Left renal cortex interstitium (tissue), 4 donors: ENCODE measurements around the gene FOXL1. TPM values are rescaled to one million over a fixed set of nuclear protein-coding genes. Genes with fewer than 3 reads are reported as not detected.

Experiments
- DNase-seq, 4 donors: peaks; one replicate each; pipeline ENCODE4 v3.0.0-alpha.2; 2013; ENCODE audit warnings: low read depth in 4 of 4, low spot score in 2 of 4, missing footprints in 1 of 4
- polyA plus RNA-seq, 4 donors: library from polyadenylated mRNA; unstranded; fragments of 120-200 nt; gene quantifications; one replicate each; pipeline ENCODE4 v1.2.1, GENCODE V29; 2013; ENCODE audit not compliant: insufficient read length in 4 of 4

The FOXL1 gene
- polyA plus RNA-seq, 4 donors, result 13.5 to 24.2 (median 19.0) TPM

- DNase-seq, result no peak
Measured at GRCh38 chr16:86598607-86599565, 20.5 kb downstream of the FOXL1 start.

GRCh38 chr16:86601356-86601755 lies 23.0 kb downstream of the FOXL1 start:
- DNase-seq, result no peak

- DNase-seq, result no peak
Measured at GRCh38 chr16:86602521-86602920, 24.2 kb downstream of the FOXL1 start.

GRCh38 chr16:86604436-86605193 lies 26.3 kb downstream of the FOXL1 start:
- DNase-seq, result no peak

DNA sequence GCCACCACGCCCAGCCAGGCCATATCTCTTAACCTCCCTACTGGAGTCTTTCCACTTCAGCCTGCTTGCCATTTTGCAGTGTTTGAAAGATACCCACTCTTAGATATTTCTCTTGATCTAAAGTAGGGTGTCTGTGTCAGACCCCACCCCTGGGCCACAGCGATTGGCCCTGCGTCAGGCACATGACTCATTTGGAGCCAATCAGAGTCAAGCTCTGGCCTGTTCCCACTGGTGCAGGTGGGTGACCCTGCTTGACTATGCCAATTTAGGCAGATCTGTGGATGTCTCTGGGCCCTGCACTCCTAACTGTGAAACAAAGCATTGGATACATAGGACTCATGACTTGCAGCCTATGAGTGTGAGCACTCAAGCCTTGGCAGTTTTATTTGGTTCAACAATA lies 27.6 kb downstream of the FOXL1 start:
- no peak for DNase-seq

DNA sequence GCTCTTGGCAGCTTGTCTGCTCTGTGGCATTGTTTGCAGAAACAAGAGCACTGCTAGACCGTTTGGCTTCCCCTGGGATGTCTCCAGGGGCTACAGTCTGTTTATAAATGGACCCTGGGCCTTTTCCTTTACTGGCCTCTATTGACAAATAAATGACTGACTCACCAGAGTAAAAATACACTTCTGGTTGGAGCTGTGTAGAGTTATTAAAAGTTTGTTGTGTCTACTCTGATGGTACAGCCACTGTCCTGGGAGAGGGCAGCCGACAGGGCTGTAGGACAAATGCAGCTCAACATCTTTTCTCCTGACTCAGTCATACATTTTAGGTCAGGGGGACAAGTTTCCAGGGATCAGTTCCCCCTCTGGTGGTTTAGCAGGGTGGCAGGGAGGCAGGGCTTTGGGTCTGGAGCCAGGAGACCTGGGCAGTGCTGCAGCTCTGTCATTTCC lies 30.0 kb downstream of the FOXL1 start:
- no peak for DNase-seq

GRCh38 chr16:86609115-86609514 lies 30.8 kb downstream of the FOXL1 start:
- no peak for DNase-seq

- DNase-seq, result no peak
Measured at GRCh38 chr16:86609661-86610060, 31.3 kb downstream of the FOXL1 start.

DNA sequence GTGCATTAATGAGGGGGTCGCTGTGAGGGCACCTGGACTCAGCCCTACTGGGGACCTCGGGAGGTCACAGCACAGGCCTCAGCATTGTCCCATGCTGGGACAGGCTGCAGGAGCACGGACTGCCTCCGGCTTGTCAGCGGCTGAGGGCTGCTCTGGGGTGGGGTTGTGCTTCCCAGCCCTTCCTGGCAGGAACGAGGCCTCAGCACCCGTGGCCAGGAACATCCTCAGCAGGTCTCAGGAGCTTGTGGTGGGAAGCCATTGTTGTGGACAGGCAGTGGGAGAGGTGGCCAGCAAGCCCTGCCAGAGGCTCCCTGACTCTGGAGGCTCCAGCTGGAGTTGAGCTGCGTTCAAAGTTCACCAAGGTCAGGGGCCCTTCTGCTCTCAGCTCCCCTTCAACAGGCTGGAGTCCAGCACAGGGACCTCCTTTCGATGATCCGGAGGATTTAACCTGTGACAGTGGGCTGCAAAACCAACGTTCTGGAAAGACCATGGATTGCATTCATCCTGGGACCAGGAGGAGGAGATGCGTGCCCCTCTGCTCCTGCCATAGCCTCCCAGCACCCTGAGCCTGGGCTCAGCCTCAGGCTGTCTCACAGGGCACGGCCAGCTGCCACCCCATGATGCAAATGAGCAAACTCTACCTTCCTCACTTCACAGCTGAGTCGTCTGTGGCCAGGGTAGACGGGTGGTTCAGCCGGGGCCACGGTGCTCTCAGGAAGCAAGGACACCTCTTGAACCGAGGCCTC lies 32.6 kb downstream of the FOXL1 start:
- DNase-seq, result no peak

DNA sequence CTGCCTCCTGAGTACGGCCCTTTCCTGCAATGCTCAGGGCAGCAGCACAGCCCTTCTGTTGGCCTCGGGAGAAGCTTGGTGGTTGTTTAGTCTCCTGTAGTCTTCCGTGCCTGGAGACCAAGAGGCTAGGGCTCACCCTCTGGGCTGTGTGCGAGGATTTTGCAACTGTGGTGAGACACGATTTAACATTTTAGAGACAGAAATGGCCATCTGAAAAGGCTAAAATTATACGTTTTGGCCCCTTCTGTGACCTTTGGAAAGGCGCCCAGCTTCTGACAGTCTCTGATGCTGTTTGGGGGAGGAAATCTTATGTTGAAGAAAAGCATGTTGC lies 33.1 kb downstream of the FOXL1 start:
- DNase-seq, result peak in 3 of 4 donors; percentile 66 to 75 (median 71)

DNA sequence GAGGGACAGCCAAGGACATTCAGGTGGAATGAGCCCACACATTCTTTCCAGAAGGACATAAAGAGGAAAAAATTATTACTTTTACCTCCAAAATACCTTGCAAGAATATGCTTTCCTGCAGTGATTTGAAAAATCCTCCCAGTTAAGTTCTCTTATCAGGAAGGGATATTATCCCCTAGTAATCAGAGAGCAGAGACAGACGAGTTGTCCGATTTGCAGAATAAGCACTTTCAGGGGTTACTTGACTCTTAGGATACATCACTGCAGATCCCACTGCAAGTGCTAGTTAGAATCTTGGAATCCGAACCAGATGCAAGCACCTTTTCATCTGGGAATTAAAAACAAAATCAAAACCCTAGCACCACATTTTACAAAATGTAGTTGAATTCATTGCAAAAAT lies 33.6 kb downstream of the FOXL1 start:
- DNase-seq, result no peak

- no peak for DNase-seq
Measured at GRCh38 chr16:86614699-86615098, 36.4 kb downstream of the FOXL1 start.

GRCh38 chr16:86616906-86617305 lies 38.6 kb downstream of the FOXL1 start:
- DNase-seq, result no peak

GRCh38 chr16:86618431-86619238 lies 40.3 kb downstream of the FOXL1 start:
- no peak for DNase-seq

DNA sequence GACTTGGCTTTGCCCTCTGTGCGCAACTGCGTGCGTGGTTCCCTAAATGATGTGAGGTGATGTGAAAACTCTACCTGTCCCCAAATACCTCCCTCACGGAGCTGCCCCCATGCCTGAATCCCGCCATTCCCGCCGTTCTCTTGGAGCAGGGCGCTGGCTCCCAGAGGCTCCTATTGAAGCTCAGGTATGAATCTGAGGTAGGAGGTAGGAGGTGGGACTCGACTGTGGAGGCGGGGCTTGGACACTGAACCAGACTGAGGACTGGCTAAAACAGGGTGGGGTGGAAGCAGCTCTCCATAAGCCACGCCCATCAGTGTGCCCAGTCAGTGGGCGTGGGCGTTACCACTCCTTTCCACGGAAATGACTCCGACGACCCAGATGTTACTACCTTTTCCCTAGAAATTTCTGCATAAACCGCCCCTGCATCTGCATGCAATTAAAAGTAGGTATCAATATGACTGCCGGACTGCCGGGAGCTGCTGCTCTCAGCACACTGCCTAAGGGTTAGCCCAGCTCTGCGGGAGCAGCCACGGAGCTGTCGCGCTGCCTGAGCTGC lies 41.0 kb downstream of the FOXL1 start:
- no peak for DNase-seq

- no peak for DNase-seq
Measured at GRCh38 chr16:86620184-86620583, 41.8 kb downstream of the FOXL1 start.

GRCh38 chr16:86621966-86622365 lies 43.6 kb downstream of the FOXL1 start:
- no peak for DNase-seq

DNA sequence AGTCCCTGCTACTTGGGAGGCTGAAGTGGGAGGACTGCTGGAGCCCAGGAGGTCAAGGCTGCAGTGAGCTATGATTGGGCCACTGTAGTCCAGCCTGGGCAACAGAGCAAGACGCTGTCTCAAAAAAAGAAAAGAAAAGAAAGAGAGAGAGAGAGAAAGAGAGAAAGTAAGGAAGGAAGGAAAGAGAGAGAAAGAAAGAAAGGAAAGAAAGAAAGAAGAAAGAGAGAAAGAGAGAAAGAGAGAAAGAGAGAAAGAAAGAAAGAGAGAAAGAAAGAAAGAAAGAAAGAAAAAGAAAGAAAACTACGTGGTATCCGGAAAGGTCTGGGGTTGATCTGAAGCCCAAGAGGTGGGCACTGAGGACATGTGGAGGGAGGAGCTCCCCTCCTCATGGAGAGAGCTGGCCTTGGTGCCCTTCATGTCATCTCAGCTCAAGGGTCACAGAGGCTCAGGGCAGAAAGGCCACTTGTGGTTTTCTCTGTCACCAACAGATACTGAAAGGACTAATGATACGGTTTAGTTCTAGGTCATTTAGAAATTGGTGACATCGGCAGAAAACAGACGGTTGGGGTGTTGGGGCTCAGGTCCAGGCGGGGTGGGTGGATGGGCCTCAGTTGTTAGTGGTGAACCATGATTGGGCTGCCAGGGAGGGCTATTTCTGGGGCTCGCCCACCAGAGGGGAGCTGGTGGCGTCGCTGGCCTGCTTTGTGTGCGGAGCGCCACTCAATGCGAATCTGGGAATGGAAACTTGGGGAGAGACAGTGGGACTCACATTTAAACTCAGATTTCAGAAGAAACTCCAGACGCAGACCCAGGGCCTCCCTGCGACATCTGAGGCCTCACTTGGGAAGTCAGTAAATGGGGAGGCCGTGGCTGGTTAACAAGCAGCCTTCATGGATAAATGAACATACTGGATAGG lies 44.6 kb downstream of the FOXL1 start:
- no peak for DNase-seq

- DNase-seq, result no peak
Measured at GRCh38 chr16:86625029-86625428, 46.7 kb downstream of the FOXL1 start.
